Neural progenitor cell (in vitro differentiated cells): ENCODE data around the gene PLEKHJ1. TPM values are rescaled to one million over a fixed set of nuclear protein-coding genes. Genes with fewer than 3 reads are reported as not detected.

Experiments used
- DNase-seq: peaks from one replicate; pipeline ENCODE4 v3.0.0-alpha.2; 2016; ENCODE audit warnings: low spot score
- H2AFZ ChIP-seq: fragments of 200-600 bp; sonication (generic); replicated peaks from 2 replicates; pipeline ENCODE4 v1.6.1; 2016; ENCODE audit warnings: antibody characterized with exemption
- H3F3A ChIP-seq: fragments of 200-600 bp; sonication (generic); 2 replicates; pipeline ENCODE4 v1.6.1; 2016; ENCODE audit warnings: antibody characterized with exemption, low read depth
- H3K27ac ChIP-seq: fragments of 200-600 bp; sonication (generic); 2 replicates; pipeline ENCODE4 v1.5.1; 2016; ENCODE audit warnings: mild to moderate bottlenecking
- H3K27me3 ChIP-seq: fragments of 200-600 bp; sonication (generic); 2 replicates; pipeline ENCODE4 v1.6.1; 2016; ENCODE audit warnings: mild to moderate bottlenecking, moderate library complexity
- H3K36me3 ChIP-seq: fragments of 200-600 bp; sonication (generic); 2 replicates; pipeline ENCODE4 v1.5.1; 2016
- H3K4me1 ChIP-seq: fragments of 200-600 bp; sonication (generic); 2 replicates; pipeline ENCODE4 v1.6.1; 2016; ENCODE audit warnings: mixed run types
- H3K4me2 ChIP-seq: fragments of 200-600 bp; sonication (generic); 2 replicates; pipeline ENCODE4 v1.6.1; 2016
- H3K4me3 ChIP-seq: fragments of 200-600 bp; sonication (generic); 2 replicates; pipeline ENCODE4 v1.5.1; 2016
- H3K79me2 ChIP-seq: fragments of 200-600 bp; sonication (generic); 2 replicates; pipeline ENCODE4 v1.6.1; 2016; ENCODE audit warnings: low read depth
- H3K9ac ChIP-seq: fragments of 200-600 bp; sonication (generic); 2 replicates; pipeline ENCODE4 v1.6.1; 2016
- H3K9me3 ChIP-seq: fragments of 200-600 bp; sonication (generic); 2 replicates; pipeline ENCODE4 v1.5.1; 2016; ENCODE audit warnings: low read depth
- H4K20me1 ChIP-seq: fragments of 200-600 bp; sonication (generic); 2 replicates; pipeline ENCODE4 v1.6.1; 2016; ENCODE audit warnings: low read depth
- H3K27ac Mint-ChIP-seq: 3 replicates; pipeline ENCODE4 v1.8.0; 2021; ENCODE audit warnings: mixed read lengths
- H3K27me3 Mint-ChIP-seq: 2 replicates; pipeline ENCODE4 v1.8.0; 2022; ENCODE audit warnings: low read depth, mild to moderate bottlenecking, inconsistent platforms, moderate library complexity, mixed read lengths; ENCODE audit not compliant: insufficient read depth
- H3K36me3 Mint-ChIP-seq: 3 replicates; pipeline ENCODE4 v1.8.0; 2021; ENCODE audit warnings: mixed read lengths
- H3K4me1 Mint-ChIP-seq: 3 replicates; pipeline ENCODE4 v1.8.0; 2021; ENCODE audit warnings: mixed read lengths
- H3K4me3 Mint-ChIP-seq: 3 replicates; pipeline ENCODE4 v1.8.0; 2021; ENCODE audit warnings: mild to moderate bottlenecking, moderate library complexity, mixed read lengths
- H3K9me3 Mint-ChIP-seq: 3 replicates; pipeline ENCODE4 v1.8.0; 2020; ENCODE audit warnings: mixed read lengths
- CTCF ChIP-seq: fragments of 200-600 bp; sonication (generic); IDR thresholded peaks from 2 replicates; pipeline ENCODE4 v1.5.1; 2017; ENCODE audit warnings: antibody characterized with exemption, mild to moderate bottlenecking
- EZH2 ChIP-seq: fragments of 200-600 bp; sonication (generic); IDR thresholded peaks from 2 replicates; pipeline ENCODE4 v1.6.1; 2017; ENCODE audit warnings: antibody characterized with exemption, mild to moderate bottlenecking, moderate library complexity
- EZH2phosphoT487 ChIP-seq: fragments of 200-600 bp; sonication (generic); IDR thresholded peaks from 2 replicates; pipeline ENCODE4 v1.6.1; 2017; ENCODE audit warnings: antibody characterized with exemption
- total RNA-seq: library from RNA; depleted of rRNA; stranded (reverse); fragments of >200 nt; gene quantifications from 2 replicates; pipeline ENCODE4 v1.2.3, GENCODE V29; 2015; ENCODE audit warnings: low replicate concordance

Gene PLEKHJ1
- total RNA-seq, 1 donor from 2014 or later, result 77.6 TPM

DNA sequence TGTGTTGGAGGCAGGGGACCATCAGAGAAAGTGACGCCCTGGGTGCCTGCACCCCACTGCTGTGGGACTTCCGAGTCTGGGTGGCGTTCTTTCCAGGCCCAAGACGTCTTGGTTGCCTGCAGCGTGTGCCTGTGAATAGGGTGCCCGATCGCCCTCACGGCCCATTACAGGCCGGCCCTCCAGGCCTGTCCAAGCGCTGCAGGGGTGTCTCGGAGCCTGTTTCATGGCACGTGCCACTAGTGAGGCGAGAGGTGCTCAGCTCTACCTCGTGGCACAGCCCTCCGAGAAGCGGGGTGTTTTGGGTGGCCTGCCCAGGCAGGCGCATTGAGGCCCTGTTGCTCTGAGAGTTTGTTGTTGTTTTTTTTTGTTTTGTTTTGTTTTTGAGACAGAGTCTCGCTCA is 42.3 kb downstream of the PLEKHJ1 start:
- H4K20me1 ChIP-seq, result peaks cover 36% of the 10 kb centered on the region
- no peak overlapping the region for H3K4me2 ChIP-seq
- peaks cover 14% of the 10 kb centered on the region for H3K36me3 Mint-ChIP-seq
- H3K9me3 ChIP-seq, result no peaks in the 10 kb centered on the region
- peaks cover 3% of the 10 kb centered on the region for H3K79me2 ChIP-seq
- no peak overlapping the region for H3K27ac ChIP-seq
- no peak overlapping the region for H3K9ac ChIP-seq
- H3F3A ChIP-seq, result peaks cover 2% of the 10 kb centered on the region
- peaks cover 2% of the 10 kb centered on the region for H3K4me1 Mint-ChIP-seq
- no peak overlapping the region for H3K27ac Mint-ChIP-seq
- H3K27me3 ChIP-seq, result no peaks in the 10 kb centered on the region
- no peak for DNase-seq
- H3K36me3 ChIP-seq, result no peaks in the 10 kb centered on the region
- H3K4me3 Mint-ChIP-seq, result no peak overlapping the region
- H3K27me3 Mint-ChIP-seq, result peaks cover 3% of the 10 kb centered on the region
- no peak overlapping the region for H2AFZ ChIP-seq
- peaks cover 1% of the 10 kb centered on the region for H3K4me1 ChIP-seq
- no peak overlapping the region for H3K4me3 ChIP-seq
- no peak for TF ChIP-seq EZH2
- H3K9me3 Mint-ChIP-seq, result no peaks in the 10 kb centered on the region

- DNase-seq, result no peak
- Histone ChIP-seq H2AFZ (no peak overlapping the region), H3F3A (no peaks in the 10 kb centered on the region), H3K9me3 (no peaks in the 10 kb centered on the region), H3K27me3 (no peaks in the 10 kb centered on the region), H3K4me3 (no peak overlapping the region), H3K79me2 (no peaks in the 10 kb centered on the region), H3K27ac (no peak overlapping the region), H3K4me1 (no peaks in the 10 kb centered on the region), H3K9ac (no peak overlapping the region), H3K4me2 (no peak overlapping the region), H4K20me1 (peaks cover 31% of the 10 kb centered on the region), H3K36me3 (no peaks in the 10 kb centered on the region)
- no peak for TF ChIP-seq EZH2
- TF ChIP-seq CTCF, result no peak
- no peak for TF ChIP-seq EZH2phosphoT487
- Mint-ChIP-seq H3K27me3 (peaks cover 2% of the 10 kb centered on the region), H3K4me1 (no peaks in the 10 kb centered on the region), H3K36me3 (peaks cover 13% of the 10 kb centered on the region), H3K4me3 (no peak overlapping the region), H3K27ac (no peak overlapping the region), H3K9me3 (no peaks in the 10 kb centered on the region)
These were observed 43.3 kb downstream of the PLEKHJ1 start for GRCh38 chr19:2192862-2193261.

DNA sequence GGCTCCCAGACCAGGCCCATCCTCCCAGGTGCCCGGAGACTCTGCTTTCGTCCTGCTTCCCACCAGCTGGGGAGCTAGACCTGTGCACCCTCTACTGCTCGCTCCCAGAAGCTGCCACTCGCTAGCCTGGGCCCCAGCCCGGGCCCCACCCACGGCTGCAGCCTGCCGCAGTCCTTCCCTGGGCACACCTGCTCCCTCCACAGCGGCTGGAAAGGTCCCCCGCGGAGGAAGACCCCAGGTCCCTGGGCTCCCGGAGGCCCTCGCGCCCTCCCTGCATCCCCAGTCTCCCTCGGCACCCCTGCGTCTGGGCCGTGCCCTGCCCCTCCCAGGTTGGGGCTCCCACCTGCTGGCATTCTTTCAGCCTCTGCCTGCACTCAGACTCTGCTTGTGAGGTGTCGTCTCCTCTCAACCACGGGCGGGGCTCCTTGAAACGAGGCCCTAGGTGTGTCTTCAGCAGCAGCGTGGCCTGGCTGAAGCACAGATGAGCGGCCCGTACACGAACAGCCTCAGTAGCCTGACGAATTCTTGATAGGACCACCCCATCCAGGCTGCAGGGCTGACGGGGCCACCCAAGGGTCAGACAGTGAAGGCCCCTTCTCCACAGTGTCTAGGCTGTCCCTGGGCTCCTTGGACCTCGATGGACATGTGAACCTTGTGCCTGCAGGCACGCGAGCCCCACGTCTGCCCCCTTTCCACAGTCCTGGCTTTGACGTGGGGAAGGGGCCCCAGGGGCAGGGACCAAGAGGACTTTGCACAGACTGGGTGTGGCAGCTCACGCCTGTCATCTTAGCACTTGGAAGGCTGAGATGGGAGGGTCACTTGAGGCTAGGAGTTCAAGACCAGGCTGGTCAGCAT is 44.4 kb downstream of the PLEKHJ1 start:
- Mint-ChIP-seq H3K36me3 (peaks cover 11% of the 10 kb centered on the region), H3K4me1 (no peaks in the 10 kb centered on the region), H3K27ac (no peak overlapping the region), H3K9me3 (no peaks in the 10 kb centered on the region), H3K4me3 (no peak overlapping the region), H3K27me3 (peaks cover 5% of the 10 kb centered on the region)
- Histone ChIP-seq H3K9ac (no peak overlapping the region), H3F3A (no peaks in the 10 kb centered on the region), H3K9me3 (no peaks in the 10 kb centered on the region), H3K79me2 (peaks cover 6% of the 10 kb centered on the region), H3K4me3 (no peak overlapping the region), H2AFZ (no peak overlapping the region), H4K20me1 (peaks cover 28% of the 10 kb centered on the region), H3K4me1 (no peaks in the 10 kb centered on the region), H3K36me3 (no peaks in the 10 kb centered on the region), H3K27me3 (no peaks in the 10 kb centered on the region), H3K4me2 (no peak overlapping the region), H3K27ac (no peak overlapping the region)
- no peak for DNase-seq
- TF ChIP-seq CTCF (no peak), EZH2 (no peak)

- H3K36me3 ChIP-seq, result no peaks in the 10 kb centered on the region
- H4K20me1 ChIP-seq, result peaks cover 29% of the 10 kb centered on the region
These were observed 45.2 kb downstream of the PLEKHJ1 start for GRCh38 chr19:2190848-2191455.

More at GRCh38 chr19:2190848-2191455, 45.2 kb downstream of the PLEKHJ1 start:
- no peak overlapping the region for H3K4me3 Mint-ChIP-seq
- peaks cover 6% of the 10 kb centered on the region for H3K79me2 ChIP-seq
- peaks cover 9% of the 10 kb centered on the region for H3K36me3 Mint-ChIP-seq
- H3F3A ChIP-seq, result no peaks in the 10 kb centered on the region
- no peak overlapping the region for H3K4me3 ChIP-seq
- H3K4me1 Mint-ChIP-seq, result no peaks in the 10 kb centered on the region
- H3K27me3 ChIP-seq, result no peaks in the 10 kb centered on the region
- H3K4me2 ChIP-seq, result no peak overlapping the region
- no peak overlapping the region for H3K27ac Mint-ChIP-seq
- H3K9me3 ChIP-seq, result no peaks in the 10 kb centered on the region
- H3K9ac ChIP-seq, result no peak overlapping the region
- H3K27me3 Mint-ChIP-seq, result peaks cover 5% of the 10 kb centered on the region
- no peak for DNase-seq
- H2AFZ ChIP-seq, result no peak overlapping the region
- no peaks in the 10 kb centered on the region for H3K9me3 Mint-ChIP-seq
- no peak for TF ChIP-seq EZH2phosphoT487
- TF ChIP-seq EZH2, result no peak
- no peak for TF ChIP-seq CTCF
- no peaks in the 10 kb centered on the region for H3K4me1 ChIP-seq
- H3K27ac ChIP-seq, result no peak overlapping the region
